Measurements from ENCODE around the gene PELO. TPM values are rescaled to one million over a fixed set of nuclear protein-coding genes. Genes with fewer than 3 reads are reported as not detected.

The PELO gene
- total RNA-seq, 1 donor from 2014 or later = 39.1 TPM

GRCh38 chr5:52796516-52797103, 8.9 kb downstream of the PELO start:
- Histone ChIP-seq H3K4me3 (no peak overlapping the region), H3K27ac (peak overlapping the region; percentile 96 to 100), H3K27me3 (no peaks in the 10 kb centered on the region), H3K36me3 (peaks cover 0 to 2% of the 10 kb centered on the region in 2 donors), H3K4me1 (peaks cover 5 to 57% of the 10 kb centered on the region in 2 donors), H3K9me3 (no peaks in the 10 kb centered on the region)
- TF ChIP-seq, protein P1, sequence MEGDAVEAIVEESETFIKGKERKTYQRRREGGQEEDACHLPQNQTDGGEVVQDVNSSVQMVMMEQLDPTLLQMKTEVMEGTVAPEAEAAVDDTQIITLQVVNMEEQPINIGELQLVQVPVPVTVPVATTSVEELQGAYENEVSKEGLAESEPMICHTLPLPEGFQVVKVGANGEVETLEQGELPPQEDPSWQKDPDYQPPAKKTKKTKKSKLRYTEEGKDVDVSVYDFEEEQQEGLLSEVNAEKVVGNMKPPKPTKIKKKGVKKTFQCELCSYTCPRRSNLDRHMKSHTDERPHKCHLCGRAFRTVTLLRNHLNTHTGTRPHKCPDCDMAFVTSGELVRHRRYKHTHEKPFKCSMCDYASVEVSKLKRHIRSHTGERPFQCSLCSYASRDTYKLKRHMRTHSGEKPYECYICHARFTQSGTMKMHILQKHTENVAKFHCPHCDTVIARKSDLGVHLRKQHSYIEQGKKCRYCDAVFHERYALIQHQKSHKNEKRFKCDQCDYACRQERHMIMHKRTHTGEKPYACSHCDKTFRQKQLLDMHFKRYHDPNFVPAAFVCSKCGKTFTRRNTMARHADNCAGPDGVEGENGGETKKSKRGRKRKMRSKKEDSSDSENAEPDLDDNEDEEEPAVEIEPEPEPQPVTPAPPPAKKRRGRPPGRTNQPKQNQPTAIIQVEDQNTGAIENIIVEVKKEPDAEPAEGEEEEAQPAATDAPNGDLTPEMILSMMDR (IDR thresholded peaks at IDR 0.05) = no peak
- DNase-seq (ENCODE audit: low spot score in 2 of 2) = no peak
- intact Hi-C loops (cut with DNase I) = no loop called here

GRCh38 chr5:52798938-52799337, 11.2 kb downstream of the PELO start:
- intact Hi-C loops (cut with DNase I) = loop anchor here (1.0 kb wide), 1 partner anchor 11 kb away; no protein-coding TSS in a partner anchor

DNA sequence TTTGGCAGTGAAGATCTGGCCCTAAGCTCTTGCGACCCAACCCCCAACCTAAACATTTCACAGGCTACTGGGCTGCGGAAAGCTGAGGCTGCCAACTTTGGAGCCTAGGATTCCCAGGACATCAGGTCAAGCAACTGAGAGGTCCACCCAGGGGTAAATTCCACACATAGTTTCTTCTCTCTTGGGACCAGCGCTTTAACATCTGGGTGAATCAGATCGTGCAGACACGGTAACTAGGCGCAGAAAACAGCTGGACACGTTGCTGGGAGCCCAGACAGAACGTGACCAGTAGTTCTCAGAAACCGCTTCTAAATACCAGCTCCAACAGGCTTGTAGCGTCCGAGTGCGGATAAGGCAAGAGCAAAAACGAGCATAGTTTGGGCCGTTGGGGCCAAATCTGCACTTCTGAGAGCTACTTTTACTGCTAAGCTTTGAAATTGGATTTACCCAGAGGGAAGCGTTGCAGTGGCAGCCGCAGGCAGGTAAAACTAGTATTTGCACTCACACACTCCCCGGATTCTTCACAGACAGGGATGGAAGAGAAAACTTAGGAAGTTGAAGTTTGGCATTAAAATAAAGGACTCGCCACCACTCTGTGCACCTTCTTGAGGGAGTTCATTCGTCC, 11.8 kb downstream of the PELO start:
- intact Hi-C loops (cut with DNase I) = loop anchor here (1.0 kb wide), 1 partner anchor 11 kb away; no protein-coding TSS in a partner anchor
- peak overlapping the region; percentile 96 to 100 for H3K27ac ChIP-seq
- peaks cover 5 to 55% of the 10 kb centered on the region in 2 donors for H3K4me1 ChIP-seq
- peaks cover 0 to 5% of the 10 kb centered on the region in 2 donors for H3K36me3 ChIP-seq
- TF ChIP-seq, protein P1 (IDR thresholded peaks at IDR 0.05) = no peak
- peak overlapping the region; percentile 83 for H3K4me3 ChIP-seq
- no peaks in the 10 kb centered on the region for H3K9me3 ChIP-seq
- no peaks in the 10 kb centered on the region for H3K27me3 ChIP-seq
- DNase-seq (ENCODE audit: low spot score in 2 of 2) = peak; percentile 19 to 87

More at GRCh38 chr5:52798938-52799337, 11.2 kb downstream of the PELO start:
- Histone ChIP-seq H3K27ac (peak overlapping the region; percentile 96 to 100), H3K4me1 (peaks cover 5 to 55% of the 10 kb centered on the region in 2 donors), H3K4me3 (peak overlapping the region; percentile 83), H3K36me3 (peaks cover 0 to 5% of the 10 kb centered on the region in 2 donors), H3K27me3 (no peaks in the 10 kb centered on the region), H3K9me3 (no peaks in the 10 kb centered on the region)
- no peak for DNase-seq (ENCODE audit: low spot score in 2 of 2)
- TF ChIP-seq, protein P1 (IDR thresholded peaks at IDR 0.05) = no peak

DNA sequence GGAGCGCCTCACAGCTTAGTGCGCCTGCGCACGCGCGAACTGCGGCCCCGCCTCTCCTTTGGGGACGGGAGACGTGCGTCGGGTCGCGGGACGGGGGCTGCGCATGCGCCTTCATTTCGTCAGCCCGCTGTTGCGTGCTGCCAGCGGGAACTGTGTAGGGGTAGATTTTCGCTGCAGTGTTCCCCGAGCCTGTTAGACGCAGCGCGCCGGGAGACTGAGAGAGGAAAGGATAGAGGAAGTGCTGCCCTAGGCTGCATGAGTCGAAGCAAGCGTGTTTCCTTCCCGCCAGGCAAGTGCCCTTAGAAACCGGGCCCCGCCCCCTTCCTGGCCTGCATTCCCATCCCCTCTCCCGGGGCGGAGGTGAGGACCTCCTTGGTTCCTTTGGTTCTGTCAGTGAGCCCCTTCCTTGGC, 12.3 kb downstream of the PELO start:
- Histone ChIP-seq H3K36me3 (peaks cover 0 to 5% of the 10 kb centered on the region in 2 donors), H3K9me3 (no peaks in the 10 kb centered on the region), H3K4me1 (peaks cover 5 to 57% of the 10 kb centered on the region in 2 donors), H3K4me3 (peak overlapping the region; percentile 83), H3K27ac (peak overlapping the region; percentile 96 to 100), H3K27me3 (no peaks in the 10 kb centered on the region)
- TF ChIP-seq, protein P1 (IDR thresholded peaks at IDR 0.05) = no peak
- peak; percentile 78 to 96 for DNase-seq (ENCODE audit: low spot score in 2 of 2)
- intact Hi-C loops (cut with DNase I) = loop anchor here (1.0 to 5.0 kb wide), 2 partner anchors 12 to 92 kb away; no protein-coding TSS in a partner anchor

DNA sequence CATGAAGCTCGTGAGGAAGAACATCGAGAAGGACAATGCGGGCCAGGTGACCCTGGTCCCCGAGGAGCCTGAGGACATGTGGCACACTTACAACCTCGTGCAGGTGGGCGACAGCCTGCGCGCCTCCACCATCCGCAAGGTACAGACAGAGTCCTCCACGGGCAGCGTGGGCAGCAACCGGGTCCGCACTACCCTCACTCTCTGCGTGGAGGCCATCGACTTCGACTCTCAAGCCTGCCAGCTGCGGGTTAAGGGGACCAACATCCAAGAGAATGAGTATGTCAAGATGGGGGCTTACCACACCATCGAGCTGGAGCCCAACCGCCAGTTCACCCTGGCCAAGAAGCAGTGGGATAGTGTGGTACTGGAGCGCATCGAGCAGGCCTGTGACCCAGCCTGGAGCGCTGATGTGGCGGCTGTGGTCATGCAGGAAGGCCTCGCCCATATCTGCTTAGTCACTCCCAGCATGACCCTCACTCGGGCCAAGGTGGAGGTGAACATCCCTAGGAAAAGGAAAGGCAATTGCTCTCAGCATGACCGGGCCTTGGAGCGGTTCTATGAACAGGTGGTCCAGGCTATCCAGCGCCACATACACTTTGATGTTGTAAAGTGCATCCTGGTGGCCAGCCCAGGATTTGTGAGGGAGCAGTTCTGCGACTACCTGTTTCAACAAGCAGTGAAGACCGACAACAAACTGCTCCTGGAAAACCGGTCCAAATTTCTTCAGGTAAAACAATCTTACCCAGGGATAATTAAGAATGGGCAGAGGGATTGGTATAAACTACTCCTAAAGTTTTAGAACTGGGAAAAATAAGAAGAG, 12.9 kb downstream of the PELO start:
- Histone ChIP-seq H3K27ac (peak overlapping the region; percentile 96 to 100), H3K4me1 (peaks cover 5 to 54% of the 10 kb centered on the region in 2 donors), H3K4me3 (peak overlapping the region; percentile 83), H3K36me3 (peaks cover 5% of the 10 kb centered on the region in 2 donors), H3K27me3 (no peaks in the 10 kb centered on the region), H3K9me3 (no peaks in the 10 kb centered on the region)
- peak; percentile 49 to 88 for DNase-seq (ENCODE audit: low spot score in 2 of 2)
- intact Hi-C loops (cut with DNase I) = loop anchor here (5.0 kb wide), 1 partner anchor 92 kb away; no protein-coding TSS in a partner anchor
- TF ChIP-seq, protein P1 (IDR thresholded peaks at IDR 0.05) = no peak

Data from ascending aorta (tissue), 2 donors.